Aorta (tissue), 5 donors: Measurements from ENCODE around the gene SNAP25. TPM values are rescaled to one million over a fixed set of nuclear protein-coding genes. Genes with fewer than 3 reads are reported as not detected.
A peak's percentile ranks its signal among the peaks of the same experiment; 100 is the strongest.

ENCODE experiments used
- ATAC-seq: fragments of 200-7000 bp; cut with Tn5 transposase; one replicate; pipeline ENCODE4 v1.9.1; 2022; ENCODE audit warnings: moderate library complexity; ENCODE audit not compliant: low FRiP score
- DNase-seq, 2 donors: peaks; one replicate each; pipeline ENCODE4 v3.0.0-alpha.2; 2020
- H3K27ac ChIP-seq, 2 donors: one replicate each; pipeline ENCODE4 v1.5.1; 2013; ENCODE audit warnings: low read length in 2 of 2, mild to moderate bottlenecking in 2 of 2, moderate library complexity in 2 of 2, control low read depth in 1 of 2, inconsistent platforms in 1 of 2, low read depth in 1 of 2
- H3K27me3 ChIP-seq, 2 donors: one replicate each; pipeline ENCODE4 v1.6.1; 2013; ENCODE audit warnings: control low read depth in 1 of 2, low read length in 1 of 2, mild to moderate bottlenecking in 1 of 2, moderate library complexity in 1 of 2; ENCODE audit not compliant: insufficient read depth in 2 of 2, control insufficient read depth in 1 of 2
- H3K36me3 ChIP-seq, 2 donors: one replicate each; pipeline ENCODE4 v1.6.1; 2013; ENCODE audit warnings: control low read depth in 1 of 2, low read length in 1 of 2, mild to moderate bottlenecking in 1 of 2; ENCODE audit not compliant: insufficient read depth in 2 of 2, control insufficient read depth in 1 of 2
- H3K4me1 ChIP-seq, 2 donors: one replicate each; pipeline ENCODE4 v1.6.1; 2013; ENCODE audit warnings: low read length in 2 of 2, control low read depth in 1 of 2, mild to moderate bottlenecking in 1 of 2, moderate library complexity in 1 of 2; ENCODE audit not compliant: insufficient read depth in 2 of 2, control insufficient read depth in 1 of 2
- H3K4me3 ChIP-seq, 2 donors: one replicate each; pipeline ENCODE4 v1.5.1; 2013; ENCODE audit warnings: low read length in 2 of 2, control low read depth in 1 of 2, mild to moderate bottlenecking in 1 of 2
- H3K9me3 ChIP-seq: one replicate; pipeline ENCODE4 v1.6.1; 2013; ENCODE audit warnings: mild to moderate bottlenecking, low read length; ENCODE audit not compliant: control insufficient read depth
- WGBS, 2 donors: extraction: QIAGEN DNeasy Blood & Tissue Kit; methylation state at CpG; one replicate each; pipeline ENCODE4 v1.1.7; 2013; 5-methylcytosine and 5-hydroxymethylcytosine counted together
- intact Hi-C, 2 donors: fragments of 100-400 bp; cut with DNase I; formaldehyde crosslinking; loops; one replicate each; pipeline versions ENCODE4 v1.14.2 to v1.15.0; 2022
- long read RNA-seq, 2 donors: library from polyadenylated mRNA; unstranded; transcript quantifications; one replicate each; pipeline ENCODE4 v2.0.0, GENCODE V29; 2020 to 2021
- polyA plus RNA-seq, 2 donors: library from polyadenylated mRNA; stranded (reverse); fragments of 200-250 nt; gene quantifications; one replicate each; pipeline ENCODE4 v1.2.3, GENCODE V29; 2013
- total RNA-seq, 2 donors: library from RNA; stranded (reverse); fragmentation: NEBNext Ultra II Directional; extraction: Animal tissue kit (Norgen Biotek cat#: 25700); gene quantifications; one replicate each; pipeline ENCODE4 v1.2.1, GENCODE V29; 2021
- donor health status: healthy with polysubstance abuse.
- donor health status: Bipolar disorder and iron deficiency.
- donor health status: DM: no; HTN: no; CAD: no.
- donor health status: DM: no; HTN: no; CAD: no.
- donor health status: DM: yes; HTN: yes; CAD: no.

Gene SNAP25
- total RNA-seq (10 to 100 TPM; 10.9 to 15.5 TPM), polyA plus RNA-seq (1 to 10 TPM; 2.1 to 3.3 TPM)
- long read RNA-seq, donor 1, transcript SNAP25-202 (8 exons, 2,050 nt) = minor isoform, 15 of 59 reads
- long read RNA-seq, donor 1, transcript SNAP25-201 (8 exons, 2,053 nt) = major isoform, 23 of 59 reads
- long read RNA-seq, donor 1, partial matches to known transcripts = 4 of 59 reads
- long read RNA-seq, donor 1, other reads (novel, unspliced or antisense) = 16 of 59 reads
- long read RNA-seq, donor 2, partial matches to known transcripts = 1 of 4 reads
- long read RNA-seq, donor 2, other reads (novel, unspliced or antisense) = 1 of 4 reads

GRCh38 chr20:10218536-10219451 lies at the start of gene SNAP25:
SNAP25 (plus strand) TSS chr20:10218830; CDS start chr20:10275492, 56,662 bp downstream.
- Histone ChIP-seq H3K27me3 (peaks cover 0 to 2% of the 10 kb centered on the region in 2 donors), H3K4me3 (peak within 1 kb of the TSS; percentile 36 to 62), H3K4me1 (no peaks in the 10 kb centered on the region), H3K36me3 (no peaks in the 10 kb centered on the region), H3K9me3 (no peaks in the 10 kb centered on the region), H3K27ac (peak within 1 kb of the TSS in 1 of 2 donors; percentile 78)
- intact Hi-C loops = loop anchor here (2.0 to 10.0 kb wide), 4 partner anchors 149 to 241 kb away; partner anchors contain the start of genes MKKS (in 1 of the 2) and SLX4IP (in 1 of the 2)
- ATAC-seq (peak; percentile 78), DNase-seq (peak; percentile 58 to 86)
- 1% methylated on average over 53 of the region's 53 CpGs for WGBS, 2 donors

GRCh38 chr20:10169752-10170151 lies 48.9 kb upstream of the SNAP25 start:
- intact Hi-C loops = loop anchor here in 1 of 2 donors (5.0 kb wide), 1 partner anchor 198 kb away; no protein-coding TSS in a partner anchor
- DNase-seq = no peak
- H3K27me3 ChIP-seq = no peaks in the 10 kb centered on the region
- no peaks in the 10 kb centered on the region for H3K4me1 ChIP-seq
- H3K36me3 ChIP-seq = no peaks in the 10 kb centered on the region
- no peak for ATAC-seq
- H3K27ac ChIP-seq = no peak overlapping the region
- H3K9me3 ChIP-seq = no peaks in the 10 kb centered on the region
- H3K4me3 ChIP-seq = no peak overlapping the region

GRCh38 chr20:10170261-10170660 lies 48.4 kb upstream of the SNAP25 start:
- Histone ChIP-seq H3K27me3 (no peaks in the 10 kb centered on the region), H3K36me3 (no peaks in the 10 kb centered on the region), H3K27ac (no peak overlapping the region), H3K4me1 (no peaks in the 10 kb centered on the region), H3K9me3 (no peaks in the 10 kb centered on the region), H3K4me3 (no peak overlapping the region)
- WGBS, 2 donors = 61 to 81% methylated on average over 2 of the region's 2 CpGs
- DNase-seq (no peak), ATAC-seq (no peak)
- intact Hi-C loops = loop anchor here in 1 of 2 donors (5.0 kb wide), 1 partner anchor 197 kb away; no protein-coding TSS in a partner anchor

- H3K4me1 ChIP-seq = no peaks in the 10 kb centered on the region
- no peaks in the 10 kb centered on the region for H3K9me3 ChIP-seq
- H3K27ac ChIP-seq = no peak overlapping the region
- DNase-seq (peak; percentile 70 to 87), ATAC-seq (peak; percentile 79)
- 5 to 7% methylated on average over 33 to 47 of the region's 47 CpGs for WGBS, 2 donors
- H3K4me3 ChIP-seq = peak overlapping the region; percentile 57 to 87
- no peaks in the 10 kb centered on the region for H3K36me3 ChIP-seq
- H3K27me3 ChIP-seq = no peaks in the 10 kb centered on the region
- intact Hi-C loops = loop anchor here in 1 of 2 donors (2.0 to 5.0 kb wide), 2 partner anchors 45 to 195 kb away; no protein-coding TSS in a partner anchor
These were observed 46.5 kb upstream of the SNAP25 start for GRCh38 chr20:10171864-10172751.

GRCh38 chr20:10172998-10173655 lies 45.5 kb upstream of the SNAP25 start:
- H3K36me3 ChIP-seq = no peaks in the 10 kb centered on the region
- intact Hi-C loops = loop anchor here in 1 of 2 donors (2.0 to 5.0 kb wide), 2 partner anchors 44 to 194 kb away; no protein-coding TSS in a partner anchor
- H3K27me3 ChIP-seq = no peaks in the 10 kb centered on the region
- no peaks in the 10 kb centered on the region for H3K4me1 ChIP-seq
- H3K27ac ChIP-seq = no peak overlapping the region
- no peaks in the 10 kb centered on the region for H3K9me3 ChIP-seq
- ATAC-seq (no peak), DNase-seq (no peak)
- no peak overlapping the region for H3K4me3 ChIP-seq
- WGBS, 2 donors = 85 to 91% methylated on average over 16 of the region's 16 CpGs

- no peak for ATAC-seq
- H3K27ac ChIP-seq = no peak overlapping the region
- intact Hi-C loops = loop anchor here in 1 of 2 donors (5.0 kb wide), 1 partner anchor 193 kb away; no protein-coding TSS in a partner anchor
- no peak for DNase-seq
- no peaks in the 10 kb centered on the region for H3K36me3 ChIP-seq
- no peaks in the 10 kb centered on the region for H3K4me1 ChIP-seq
- H3K4me3 ChIP-seq = no peak overlapping the region
- 95 to 96% methylated on average over 1 of the region's 1 CpG for WGBS, 2 donors
- H3K27me3 ChIP-seq = no peaks in the 10 kb centered on the region
- H3K9me3 ChIP-seq = no peaks in the 10 kb centered on the region
These were observed 44.2 kb upstream of the SNAP25 start for GRCh38 chr20:10174400-10174799.

- H3K4me3 ChIP-seq = no peak overlapping the region
- no peaks in the 10 kb centered on the region for H3K9me3 ChIP-seq
- no peaks in the 10 kb centered on the region for H3K36me3 ChIP-seq
- ATAC-seq = no peak
- 54 to 66% methylated on average over 3 of the region's 3 CpGs for WGBS, 2 donors
- no peak overlapping the region for H3K27ac ChIP-seq
- no peaks in the 10 kb centered on the region for H3K27me3 ChIP-seq
- intact Hi-C loops = no loop called here
- no peak for DNase-seq
- no peaks in the 10 kb centered on the region for H3K4me1 ChIP-seq
These were observed 41.3 kb upstream of the SNAP25 start for GRCh38 chr20:10177326-10177725.
